OCI-LY1 (cell line): ENCODE measurements around the gene B3GNT9.

ENCODE experiments used
- CTCF ChIP-seq: fragments of 200-600 bp; sonication (generic), shearing (Covaris generic); IDR thresholded peaks from 2 replicates; pipeline ENCODE4 v1.5.1; 2017; ENCODE audit warnings: mild to moderate bottlenecking, antibody characterized with exemption, low read length, moderate library complexity, mixed read lengths
- EZH2 ChIP-seq: fragments of 200-600 bp; sonication (generic), shearing (Covaris generic); IDR thresholded peaks from 2 replicates; pipeline ENCODE4 v1.8.0; 2017; ENCODE audit warnings: borderline replicate concordance, mixed run types, mild to moderate bottlenecking, antibody characterized with exemption, low read length, moderate library complexity, mixed read lengths

- TF ChIP-seq CTCF = no peak
- no peak for TF ChIP-seq EZH2
These were observed 22.4 kb downstream of the B3GNT9 start for GRCh38 chr16:67128417-67128816.
